HG03045 (cell line): ENCODE results near the gene SNCB.
"Not testable (repeated sequence)": the region's sequence is repeated elsewhere in the genome, so short reads cannot be mapped to it uniquely, and the experiment has no call there.

ENCODE experiments used
- ATAC-seq: cut with Tn5 transposase; IDR thresholded peaks from one replicate; pipeline ENCODE4 v1.9.1; 2021; ENCODE audit warnings: mild to moderate bottlenecking, moderate library complexity; ENCODE audit not compliant: unreplicated experiment

The SNCB gene

DNA sequence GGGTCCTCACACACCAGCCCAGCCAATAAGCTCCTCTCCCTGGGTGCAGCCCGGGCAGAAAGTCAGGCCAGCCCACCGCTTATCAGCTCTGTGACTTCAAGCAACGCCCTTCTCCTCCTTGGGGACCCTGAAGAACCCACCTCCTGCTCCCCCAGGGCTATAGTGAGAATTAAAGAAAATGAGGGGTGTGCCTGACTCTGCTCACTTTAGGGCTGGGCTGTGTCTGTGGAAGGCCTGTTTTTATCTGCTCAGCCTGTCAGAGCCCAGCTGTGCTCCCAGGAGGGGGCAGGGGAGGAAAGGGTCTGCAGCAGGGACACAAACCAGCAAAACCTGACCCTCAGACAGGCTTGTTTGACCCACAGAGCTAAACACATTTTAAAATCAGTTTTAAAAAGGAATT lies 24.3 kb downstream of the SNCB start:
- ATAC-seq: no peak

DNA sequence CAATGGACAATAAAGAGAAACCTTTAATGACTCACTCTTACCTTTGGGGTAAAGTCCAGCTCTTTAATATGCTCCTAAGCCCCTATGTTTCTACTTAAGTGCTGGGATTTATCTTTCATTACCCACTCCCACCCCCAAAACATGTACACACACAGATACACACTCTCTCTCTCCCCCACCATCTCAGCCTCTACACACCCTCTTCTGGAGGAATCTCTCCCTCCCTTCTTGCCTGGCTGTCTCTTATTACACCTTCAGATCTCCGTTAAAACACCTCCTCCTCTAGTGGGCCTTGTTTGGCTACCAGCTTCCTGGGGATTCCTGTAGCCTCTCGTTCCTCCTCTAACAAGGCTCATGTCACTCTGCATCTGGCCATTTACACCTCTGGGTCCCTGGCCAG lies 27.2 kb downstream of the SNCB start:
- ATAC-seq: no peak

DNA sequence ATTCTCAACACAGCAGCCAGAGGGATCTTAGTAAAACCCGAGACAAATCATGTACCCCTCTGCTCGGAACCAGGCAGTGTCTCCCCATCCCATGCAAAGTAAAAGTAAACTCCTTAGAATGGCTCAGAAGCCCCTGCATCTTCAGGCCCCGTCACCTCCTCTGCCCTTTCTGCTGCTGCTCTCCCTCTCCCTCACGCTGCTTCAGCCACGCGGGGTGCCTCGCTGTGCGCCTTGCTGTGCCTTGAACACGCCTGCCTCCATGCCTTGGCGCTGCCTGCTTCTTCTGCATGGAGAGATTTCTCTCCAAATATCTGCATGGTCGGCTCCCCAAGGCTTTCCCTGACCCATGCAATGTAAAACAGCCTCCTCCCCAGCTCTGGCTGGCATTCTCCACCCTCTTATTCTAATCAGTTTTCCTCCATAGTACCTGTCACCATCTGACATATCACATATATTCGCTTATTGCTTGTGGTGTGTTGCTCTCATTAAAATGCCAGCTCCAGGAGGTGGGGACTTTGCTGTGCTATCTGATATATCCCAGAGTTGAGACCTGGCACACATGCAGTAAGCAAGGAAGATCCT lies 28.3 kb downstream of the SNCB start:
- ATAC-seq: no peak

DNA sequence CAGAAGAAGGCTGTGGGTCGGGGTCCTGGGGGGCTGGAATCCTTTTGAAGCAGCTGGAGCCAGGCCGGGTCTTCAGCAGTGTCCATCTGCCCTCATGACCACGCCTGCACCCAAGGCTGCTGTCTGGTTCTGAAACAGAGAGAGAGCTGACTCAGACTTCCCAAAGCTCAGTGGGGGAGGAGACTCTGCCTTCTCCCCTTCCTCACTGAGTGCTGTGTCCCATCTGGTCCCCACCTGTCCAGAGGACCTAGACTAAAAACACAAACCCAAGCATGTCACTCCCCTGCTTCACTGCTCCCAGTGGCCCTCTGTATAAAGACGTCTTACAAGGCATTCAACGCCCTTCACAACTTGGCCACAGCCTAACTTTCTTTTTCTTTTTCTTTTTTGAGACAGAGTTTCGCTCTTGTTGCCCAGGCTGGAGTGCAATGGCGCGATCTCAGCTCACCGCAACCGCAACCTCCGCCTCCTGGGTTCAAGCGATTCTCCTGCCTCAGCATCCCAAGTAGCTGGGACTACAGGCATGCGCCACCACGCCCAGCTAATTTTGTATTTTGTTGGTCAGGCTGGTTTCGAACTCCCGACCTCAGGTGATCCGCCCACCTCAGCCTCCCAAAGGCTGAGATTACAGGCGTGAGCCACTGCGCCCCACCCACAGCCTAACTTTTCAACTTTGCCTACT lies 30.4 kb downstream of the SNCB start:
- ATAC-seq: not testable (repeated sequence)

DNA sequence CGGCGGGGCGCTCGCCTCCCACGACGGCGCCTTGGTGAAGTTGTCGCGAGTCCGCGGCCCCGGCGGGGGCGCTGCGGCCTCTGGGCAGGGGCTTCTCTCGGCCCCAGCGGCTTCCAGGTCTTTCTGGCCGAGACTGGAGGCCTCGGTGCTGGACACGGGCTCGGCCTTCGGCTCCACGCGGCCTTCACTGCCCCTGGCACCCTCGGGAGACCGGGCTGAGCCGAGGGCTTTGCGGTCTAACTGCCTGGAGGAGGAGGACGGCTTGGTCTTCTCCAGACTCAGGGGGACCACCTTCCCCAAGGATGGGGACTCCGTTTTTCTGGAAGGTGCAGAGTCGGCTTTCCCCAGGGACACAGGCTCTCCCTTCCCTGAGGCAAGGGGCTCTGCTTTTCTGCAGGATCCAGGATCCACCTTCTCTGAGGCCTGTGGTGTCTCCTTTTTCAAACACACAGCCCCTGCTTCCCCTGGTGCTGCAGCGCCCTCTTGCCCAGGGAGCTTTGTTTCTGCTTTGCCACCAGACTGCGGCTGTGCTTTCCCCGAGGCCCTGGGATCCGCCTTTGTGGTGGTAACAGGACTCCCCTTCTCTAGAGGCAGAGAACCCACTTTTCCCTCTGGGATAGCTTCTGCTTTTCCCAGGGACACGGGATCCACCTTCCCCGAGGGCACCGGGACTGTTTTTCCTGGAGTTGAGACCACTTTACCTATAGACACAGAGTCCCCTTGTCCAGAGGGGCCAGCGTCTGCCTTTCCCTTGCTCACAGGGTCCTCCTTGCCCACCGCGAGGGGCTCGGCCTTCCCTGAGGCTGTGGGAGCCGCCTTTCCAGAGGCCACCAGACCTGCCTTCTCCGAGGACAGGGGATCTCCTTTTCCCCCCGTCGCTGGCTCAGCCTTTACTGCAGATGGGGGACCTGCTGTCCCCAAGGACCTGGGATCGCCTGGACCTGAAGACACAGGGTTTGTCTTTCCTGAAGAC lies 32.6 kb downstream of the SNCB start:
- ATAC-seq: no peak

DNA sequence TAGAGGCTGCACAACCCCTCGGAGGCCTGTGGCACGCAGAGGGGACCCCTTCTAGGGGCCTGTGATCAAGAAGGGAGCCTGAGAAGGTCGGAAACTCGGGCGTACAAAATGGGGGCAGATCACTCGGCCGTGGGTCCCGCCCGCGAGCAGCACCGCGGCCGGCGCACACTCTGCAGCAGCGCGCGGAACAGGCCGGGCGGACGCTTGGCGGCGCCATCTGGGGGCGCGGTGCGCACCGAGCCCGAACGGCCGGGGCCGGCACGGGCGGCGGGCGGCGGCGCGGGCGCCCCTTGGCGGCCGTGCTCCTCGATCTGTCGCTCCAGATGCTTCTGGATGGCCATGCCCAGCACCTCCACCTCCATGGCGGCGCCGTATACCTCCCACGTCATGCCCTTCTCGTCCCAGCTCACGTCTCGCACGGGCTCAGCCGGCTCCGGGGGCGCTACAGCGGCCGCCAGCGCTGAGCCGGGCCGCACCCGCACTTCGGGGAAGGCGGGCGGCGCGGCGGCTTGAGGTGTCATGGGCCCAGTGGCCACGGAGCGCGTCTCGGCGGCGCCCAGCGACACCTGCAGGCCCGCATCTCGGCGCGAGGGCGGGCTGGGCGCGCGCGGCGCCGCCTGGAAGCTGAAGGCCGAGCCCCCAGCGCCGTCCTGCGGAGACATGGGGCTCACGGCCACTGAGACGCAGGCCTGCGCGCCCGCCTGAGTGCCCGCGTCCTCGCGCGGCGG lies 33.5 kb downstream of the SNCB start:
- ATAC-seq: peak; percentile 59

DNA sequence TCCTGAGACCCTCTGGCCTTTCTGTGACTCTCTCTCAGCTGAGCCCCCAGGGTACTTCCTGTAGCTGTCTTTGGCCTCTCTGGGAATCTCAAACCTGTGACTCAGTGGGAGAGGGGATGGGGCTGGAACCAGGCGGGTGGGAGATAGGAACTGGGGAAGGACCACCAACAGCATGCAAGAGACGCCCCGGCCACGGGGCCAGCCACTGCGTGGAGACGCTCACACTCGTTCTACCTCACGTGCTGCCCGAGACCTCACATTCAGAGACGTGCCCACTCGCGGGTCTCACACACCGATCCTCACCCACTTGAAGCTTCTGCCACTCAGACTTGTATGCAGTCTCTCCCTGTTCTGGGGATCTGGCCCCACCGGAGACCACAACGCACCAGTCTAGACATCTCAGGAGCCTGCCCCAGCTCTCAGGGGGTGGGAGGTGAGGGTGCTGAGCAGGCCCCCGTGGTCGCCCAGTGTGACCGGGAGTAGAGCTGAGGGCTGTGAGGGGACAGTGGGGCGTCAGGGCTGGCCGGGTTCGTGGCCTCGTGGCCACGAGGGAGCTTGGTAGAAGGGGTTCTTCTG lies 34.2 kb downstream of the SNCB start:
- no peak for ATAC-seq

DNA sequence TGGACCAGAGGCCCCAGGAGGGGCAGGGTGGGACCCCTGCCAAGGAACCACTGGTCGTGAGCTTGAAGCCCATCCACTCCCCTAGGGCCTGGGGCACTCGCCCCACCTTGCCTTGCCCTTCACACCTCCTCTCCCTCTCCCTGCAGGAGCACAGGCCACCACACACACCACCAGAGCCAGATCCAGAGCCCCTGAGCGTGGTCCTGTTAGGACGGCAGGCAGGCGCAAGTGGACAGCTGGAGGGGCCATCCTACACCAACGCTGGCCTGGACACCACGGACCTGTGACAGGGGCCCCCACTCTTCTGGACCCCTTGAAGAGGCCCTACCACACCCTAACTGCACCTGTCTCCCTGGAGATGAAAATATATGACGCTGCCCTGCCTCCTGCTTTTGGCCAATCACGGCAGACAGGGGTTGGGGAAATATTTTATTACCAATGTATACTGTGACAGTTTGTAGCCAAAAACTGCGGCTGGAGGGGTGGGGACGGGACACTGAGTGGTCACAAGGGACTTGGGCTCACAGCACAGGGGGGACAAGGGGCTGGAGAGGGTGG lies 34.9 kb downstream of the SNCB start:
- no peak for ATAC-seq

DNA sequence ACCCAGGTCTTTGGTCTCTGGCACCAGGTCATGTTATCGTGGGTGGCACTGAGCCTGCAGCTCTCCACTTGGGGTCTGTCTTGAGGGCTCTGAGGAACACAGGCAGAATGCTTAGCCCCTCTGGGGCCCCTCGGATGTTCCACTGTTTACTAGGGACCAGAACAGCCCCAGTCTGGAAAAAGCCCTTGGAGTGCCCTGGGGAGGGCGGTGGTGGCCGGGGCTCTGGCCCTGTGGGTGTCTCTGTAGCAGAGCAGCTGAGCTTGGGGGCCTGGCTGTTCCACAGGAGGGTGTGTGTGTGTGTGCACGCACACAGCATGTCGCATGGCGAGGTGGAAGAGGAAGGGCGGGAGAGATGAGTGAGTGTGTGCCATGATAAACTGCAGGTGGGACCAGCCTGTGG lies 35.8 kb downstream of the SNCB start:
- no peak for ATAC-seq

DNA sequence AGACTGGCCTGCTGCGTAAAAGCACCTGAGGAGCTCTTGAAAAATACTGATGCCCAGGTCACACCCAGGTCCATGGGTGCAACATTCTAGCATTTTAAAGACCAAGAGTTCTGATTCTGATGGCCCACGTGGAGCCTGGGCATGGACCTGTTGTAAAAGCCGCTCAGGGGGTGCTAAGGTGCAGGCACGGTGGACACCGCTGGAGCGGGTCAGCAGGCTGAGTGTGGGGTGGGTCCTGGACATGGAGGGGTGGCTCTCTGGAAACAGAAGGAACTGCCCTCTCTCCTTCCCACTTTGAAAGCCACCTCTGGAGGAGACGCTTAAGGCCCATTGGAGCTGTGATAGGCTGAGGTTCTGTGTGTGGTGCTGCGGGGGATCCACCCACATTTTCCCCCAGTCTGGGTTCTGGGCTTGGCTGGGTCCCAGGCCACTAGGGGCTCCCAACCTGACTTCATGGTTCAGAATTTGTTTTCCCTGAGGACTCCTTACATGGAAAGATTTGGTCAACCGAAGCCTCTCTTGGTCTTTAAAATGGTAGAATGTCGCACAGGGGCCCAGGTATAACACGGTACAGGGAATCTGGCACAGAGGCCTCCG lies 37.0 kb downstream of the SNCB start:
- ATAC-seq: no peak

DNA sequence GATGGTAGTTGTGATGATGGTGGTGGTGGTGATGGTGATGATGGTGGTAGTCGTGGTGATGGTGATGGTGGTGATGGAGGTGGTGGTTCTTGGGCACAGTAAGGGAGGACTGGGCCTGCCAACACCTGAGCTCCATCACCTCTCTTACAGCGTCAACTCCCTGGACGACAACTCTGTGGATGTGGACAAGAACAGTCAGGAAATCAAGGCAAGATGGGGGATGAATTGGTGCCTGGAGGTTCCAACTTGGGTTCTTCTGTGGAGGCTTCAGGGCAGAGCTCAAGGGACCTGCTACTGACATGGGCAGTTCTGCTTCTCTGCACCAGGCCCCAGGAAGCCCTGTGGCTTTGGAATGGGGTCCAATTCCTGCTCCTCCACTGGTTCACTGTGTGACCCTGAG lies 37.8 kb downstream of the SNCB start:
- no peak for ATAC-seq

DNA sequence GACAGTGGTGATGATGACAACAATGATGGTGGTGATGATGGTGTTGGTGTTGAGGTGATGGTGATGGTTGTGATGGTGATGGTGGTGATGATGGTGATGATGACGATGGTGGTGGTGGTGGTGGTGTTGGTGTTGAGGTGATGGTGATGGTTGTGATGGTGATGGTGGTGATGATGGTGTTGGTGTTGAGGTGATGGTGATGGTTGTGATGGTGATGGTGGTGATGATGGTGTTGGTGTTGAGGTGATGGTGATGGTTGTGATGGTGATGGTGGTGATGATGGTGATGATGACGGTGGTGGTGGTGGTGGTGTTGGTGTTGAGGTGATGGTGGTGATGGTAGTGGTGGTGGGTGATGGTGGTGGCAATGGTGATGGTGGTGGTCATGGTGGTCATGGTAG lies 38.7 kb downstream of the SNCB start:
- not testable (repeated sequence) for ATAC-seq

DNA sequence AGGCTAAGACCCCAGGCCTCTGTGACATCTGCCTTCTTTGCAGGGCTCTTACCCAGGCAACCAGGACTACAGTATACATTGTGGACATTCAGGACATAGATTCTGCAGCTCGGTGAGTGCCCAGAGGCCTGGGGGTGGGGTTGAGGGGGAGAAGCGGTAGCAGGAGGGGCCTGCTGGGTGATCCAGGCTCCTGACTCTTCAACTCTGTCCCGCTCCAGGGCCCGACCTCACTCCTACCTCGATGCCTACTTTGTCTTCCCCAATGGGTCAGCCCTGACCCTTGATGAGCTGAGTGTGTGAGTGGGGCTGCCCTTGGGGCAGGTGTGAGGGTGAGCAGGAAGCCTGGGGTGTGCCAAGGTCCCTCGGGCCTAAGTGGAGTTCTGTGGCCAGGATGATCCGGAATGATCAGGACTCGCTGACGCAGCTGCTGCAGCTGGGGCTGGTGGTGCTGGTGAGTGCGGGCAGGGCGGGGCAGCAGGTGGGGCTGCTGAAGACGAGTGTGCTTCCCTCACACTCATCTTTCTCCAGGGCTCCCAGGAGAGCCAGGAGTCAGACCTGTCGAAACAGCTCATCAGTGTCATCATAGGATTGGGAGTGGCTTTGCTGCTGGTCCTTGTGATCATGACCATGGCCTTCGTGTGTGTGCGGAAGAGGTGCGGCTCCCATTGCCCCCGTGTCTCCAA lies 40.2 kb downstream of the SNCB start:
- no peak for ATAC-seq

DNA sequence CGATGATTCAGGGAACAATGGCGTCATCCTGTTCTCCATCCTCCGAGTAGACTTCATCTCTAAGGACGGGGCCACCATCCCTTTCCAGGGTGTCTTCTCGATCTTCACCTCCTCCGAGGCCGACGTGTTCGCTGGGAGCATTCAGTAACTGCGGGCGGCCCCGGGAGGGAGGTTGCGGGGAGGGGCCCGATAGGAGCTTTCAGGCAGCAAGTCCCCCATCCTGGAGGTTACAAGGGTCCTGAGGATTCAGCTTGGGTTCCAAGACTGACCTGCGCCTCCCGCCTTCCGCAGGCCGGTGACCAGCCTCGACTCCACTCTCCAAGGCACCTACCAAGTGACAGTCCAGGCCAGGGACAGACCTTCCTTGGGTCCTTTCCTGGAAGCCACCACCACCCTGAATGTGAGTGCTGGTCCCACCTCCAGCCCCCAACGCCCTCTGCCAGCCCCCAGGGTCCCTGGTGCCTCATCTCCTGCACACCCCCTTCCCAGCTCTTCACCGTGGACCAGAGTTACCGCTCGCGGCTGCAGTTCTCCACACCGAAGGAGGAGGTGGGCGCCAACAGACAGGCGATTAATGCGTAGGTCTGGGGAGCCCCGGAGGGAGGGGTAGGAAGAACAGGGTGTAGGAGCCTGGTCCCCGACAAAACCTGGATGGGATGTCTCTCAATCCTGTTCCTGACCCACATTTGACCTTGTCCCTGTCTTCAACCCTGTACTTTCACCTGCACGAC lies 41.1 kb downstream of the SNCB start:
- ATAC-seq: no peak

DNA sequence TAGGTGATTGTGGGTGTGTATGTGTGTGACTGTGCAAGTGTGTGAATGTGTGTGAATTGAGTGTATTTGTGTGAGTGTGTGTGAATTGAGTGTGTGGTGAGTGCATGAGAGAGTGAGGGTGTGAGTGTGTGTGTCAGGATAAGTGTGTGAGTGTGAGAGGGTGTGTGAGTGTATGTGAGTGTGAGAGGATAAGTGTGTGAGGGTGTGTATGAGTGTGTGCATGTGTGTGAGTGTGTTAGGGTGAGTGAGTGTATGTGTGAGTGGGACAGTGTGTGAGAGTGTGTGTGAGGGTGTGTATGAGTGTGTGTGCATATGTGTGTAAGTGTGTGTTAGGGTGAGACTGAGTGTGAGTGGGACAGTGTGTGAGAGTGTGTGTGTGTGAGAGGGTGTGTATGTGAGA lies 42.0 kb downstream of the SNCB start:
- ATAC-seq: no peak

DNA sequence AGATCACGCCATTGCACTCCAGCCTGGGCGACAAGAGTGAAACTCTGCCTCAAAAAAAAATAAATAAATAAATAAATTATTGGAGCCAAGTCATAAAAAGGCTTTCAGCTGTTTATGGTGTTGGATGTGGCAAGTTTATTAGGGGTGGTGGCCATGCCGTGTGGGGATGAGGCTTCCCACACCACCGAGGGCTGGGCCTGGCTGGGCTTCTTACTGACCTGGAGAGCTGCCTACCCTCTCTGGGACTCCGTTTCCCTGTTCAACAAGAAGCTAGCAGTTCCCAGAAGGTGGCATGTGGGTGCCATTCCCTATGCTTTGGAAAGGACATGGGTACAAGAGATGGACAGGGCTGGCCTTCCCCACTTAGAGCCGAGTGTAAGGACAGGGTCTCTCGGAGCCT lies 42.9 kb downstream of the SNCB start:
- ATAC-seq: no peak

DNA sequence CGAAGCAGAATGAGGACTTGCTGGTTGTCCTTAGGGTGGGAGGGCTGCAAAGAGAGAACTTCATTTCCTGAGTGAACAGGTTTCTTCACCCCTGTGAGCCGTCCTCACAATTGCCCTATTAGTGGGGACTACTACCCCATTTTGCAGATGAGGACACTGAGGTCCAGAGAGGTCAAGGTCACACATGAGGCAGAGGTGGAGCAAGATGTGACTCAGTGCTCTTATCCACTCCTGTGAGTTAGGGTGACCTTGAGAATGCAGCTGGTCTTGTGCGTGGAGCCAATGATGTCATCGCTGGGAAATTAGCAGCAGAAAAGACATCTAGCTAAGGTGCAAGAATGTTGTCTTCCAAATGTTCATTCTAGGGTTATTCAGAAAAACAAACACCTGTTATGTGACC lies 47.3 kb downstream of the SNCB start:
- ATAC-seq: no peak

DNA sequence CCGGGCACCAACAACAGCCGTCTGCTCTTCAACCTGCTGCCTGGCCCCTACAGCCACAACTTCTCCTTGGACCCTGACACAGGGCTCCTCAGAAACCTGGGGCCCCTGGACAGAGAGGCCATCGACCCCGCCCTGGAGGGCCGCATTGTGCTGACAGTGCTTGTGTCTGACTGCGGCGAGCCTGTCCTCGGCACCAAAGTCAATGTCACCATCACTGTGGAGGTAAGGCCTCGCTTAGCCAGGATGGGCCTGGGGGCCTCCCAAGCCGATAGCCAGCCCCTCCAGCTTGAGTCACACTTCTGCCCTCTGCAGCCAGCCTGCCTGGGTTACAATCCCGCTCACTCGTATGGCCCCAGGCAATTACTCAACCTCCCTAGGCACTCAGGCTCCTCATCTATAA lies 49.0 kb downstream of the SNCB start:
- ATAC-seq: no peak

DNA sequence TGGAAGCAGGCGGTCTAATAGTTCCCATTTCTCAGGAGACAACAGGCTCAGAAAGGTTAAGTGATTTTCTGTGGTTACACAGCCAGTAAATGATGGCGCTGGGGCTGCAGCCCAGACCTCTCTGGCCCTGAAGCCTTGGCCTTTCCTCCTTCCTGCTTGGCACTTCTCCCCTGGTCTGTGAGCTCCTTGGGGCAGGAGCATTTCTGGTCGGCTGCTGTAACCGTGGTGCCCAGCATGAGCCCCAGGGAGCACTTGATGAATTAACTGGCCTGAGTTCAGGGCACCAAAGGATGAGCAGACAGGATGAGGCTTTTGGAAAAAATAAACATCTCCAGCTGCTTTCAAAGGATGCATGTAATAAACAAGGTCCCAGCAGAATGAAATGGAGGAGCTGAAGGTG lies 51.0 kb downstream of the SNCB start:
- ATAC-seq: no peak
